Endothelial cell of umbilical vein (primary cell): ENCODE data around the gene TPGS2. TPM values are rescaled to one million over a fixed set of nuclear protein-coding genes. Genes with fewer than 3 reads are reported as not detected.

Experiments used
- BruUV-seq: library from RNA; stranded (reverse); fragments of 400-500 nt; replicated peaks from 2 replicates; lab custom pipeline; 2021; lab: Mats Ljungman, UMichigan
- CTCF ChIA-PET: fragments of 300-600, 350-600 bp; sonication (Branson Sonifier 250); formaldehyde crosslinking; loops from one replicate; lab custom pipeline; 2021; ENCODE audit warnings: antibody characterized with exemption, inconsistent platforms; lab: Charles Lee
- POLR2A ChIA-PET: fragments of 300-600, 350-600 bp; sonication (Branson Sonifier 250); formaldehyde crosslinking; loops from one replicate; lab custom pipeline; 2021; ENCODE audit warnings: antibody characterized with exemption, inconsistent platforms; lab: Charles Lee
- DNase-seq: peaks from one replicate; pipeline ENCODE4 v3.0.0-alpha.2; 2011; ENCODE audit warnings: low read depth, low spot score
- FAIRE-seq: peaks from 2 replicates; lab custom pipeline; 2011; peaks lifted over from hg19 to GRCh38; lab: Jason Lieb, UNC
- H2AFZ ChIP-seq: 2 replicates; pipeline ENCODE4 v1.6.0; 2012; ENCODE audit warnings: low read depth, low read length, control low read depth, inconsistent platforms
- H3K27ac ChIP-seq: 2 replicates; pipeline ENCODE4 v1.5.1; 2011; ENCODE audit warnings: low read depth, mild to moderate bottlenecking, control low read depth, low read length, moderate library complexity; ENCODE audit not compliant: insufficient read depth
- H3K27me3 ChIP-seq, 2 experiments: 2 replicates each; pipeline versions ENCODE4 v1.6.0 to v1.6.1; 2011; ENCODE audit warnings: low read length in 2 of 2, mixed read lengths in 1 of 2; ENCODE audit not compliant: control insufficient read depth in 2 of 2, insufficient read depth in 2 of 2
- H3K36me3 ChIP-seq, 2 experiments: 2 replicates in 1 of 2; 3 replicates in 1 of 2; pipeline ENCODE4 v1.5.1; 2011; ENCODE audit warnings: low read length in 2 of 2, mild to moderate bottlenecking in 1 of 2, moderate library complexity in 1 of 2; ENCODE audit not compliant: control insufficient read depth in 2 of 2, insufficient read depth in 2 of 2; ENCODE audit errors: extremely low read depth in 1 of 2
- H3K4me1 ChIP-seq: 3 replicates; pipeline ENCODE4 v1.5.1; 2011; ENCODE audit warnings: mild to moderate bottlenecking, low read length; ENCODE audit not compliant: control insufficient read depth, insufficient read depth; ENCODE audit errors: extremely low read depth
- H3K4me2 ChIP-seq: 2 replicates; pipeline ENCODE4 v1.6.1; 2011; ENCODE audit warnings: low read length, control low read depth, mixed read lengths; ENCODE audit not compliant: insufficient read depth
- H3K4me3 ChIP-seq, 3 experiments: fragments of 200-600 bp in 1 of 3; sonication (generic), shearing (Covaris generic) in 1 of 3; replicated peaks in 1 of 3; 2 replicates each; pipeline ENCODE4 v1.5.1; 2011 to 2016; ENCODE audit warnings: control low read depth in 3 of 3, low read length in 3 of 3, mild to moderate bottlenecking in 2 of 3, inconsistent platforms in 1 of 3, low read depth in 1 of 3, moderate library complexity in 1 of 3; ENCODE audit not compliant: insufficient read depth in 1 of 3
- H3K79me2 ChIP-seq: 2 replicates; pipeline ENCODE4 v1.6.0; 2012; ENCODE audit warnings: low read length, inconsistent platforms; ENCODE audit not compliant: control insufficient read depth, insufficient read depth
- H3K9ac ChIP-seq: replicated peaks from 2 replicates; pipeline ENCODE3; 2011; ENCODE audit warnings: low read length, control low read depth; ENCODE audit not compliant: insufficient read depth; ENCODE audit errors: extremely low read depth
- H3K9me1 ChIP-seq: replicated peaks from 3 replicates; pipeline ENCODE4 v1.6.0; 2011; ENCODE audit warnings: mild to moderate bottlenecking, low read length; ENCODE audit not compliant: control insufficient read depth, insufficient read depth; ENCODE audit errors: extremely low read depth
- H3K9me3 ChIP-seq: replicated peaks from 2 replicates; pipeline ENCODE4 v1.5.1; 2012; ENCODE audit warnings: low read length, inconsistent platforms; ENCODE audit not compliant: control insufficient read depth, insufficient read depth
- H4K20me1 ChIP-seq: replicated peaks from 2 replicates; pipeline ENCODE3; 2011; ENCODE audit warnings: mild to moderate bottlenecking, low read length; ENCODE audit not compliant: control insufficient read depth, insufficient read depth; ENCODE audit errors: extremely low read depth
- EZH2 ChIP-seq: IDR thresholded peaks from 2 replicates; pipeline ENCODE4 v1.6.1; 2012; ENCODE audit warnings: borderline replicate concordance, low read depth, mild to moderate bottlenecking, moderate library complexity, low read length, inconsistent platforms; ENCODE audit not compliant: severe bottlenecking
- FOS ChIP-seq: IDR thresholded peaks from 2 replicates; pipeline ENCODE4 v1.6.1; 2011; ENCODE audit warnings: mild to moderate bottlenecking, low read length, moderate library complexity, borderline replicate concordance; ENCODE audit not compliant: insufficient read depth
- GATA2 ChIP-seq: IDR thresholded peaks from 2 replicates; pipeline ENCODE4 v1.7.0; 2011; ENCODE audit warnings: low read depth, mild to moderate bottlenecking, moderate library complexity, mixed read lengths, low read length; ENCODE audit not compliant: insufficient read length, insufficient read depth
- JUN ChIP-seq: IDR thresholded peaks from 2 replicates; pipeline ENCODE4 v1.6.1; 2011; ENCODE audit warnings: borderline replicate concordance, low read depth; ENCODE audit not compliant: insufficient read length, insufficient read depth
- MAX ChIP-seq: IDR thresholded peaks from 2 replicates; pipeline ENCODE4 v1.6.1; 2011; ENCODE audit not compliant: insufficient read depth, insufficient read length
- MYC ChIP-seq: IDR thresholded peaks from one replicate; pipeline ENCODE4 v1.6.1; 2011; ENCODE audit warnings: mild to moderate bottlenecking, low read depth, low read length
- POLR2A ChIP-seq: IDR thresholded peaks from 2 replicates; pipeline ENCODE4 v1.6.1; 2012; ENCODE audit warnings: low read depth, mild to moderate bottlenecking, control low read depth, low read length
- POLR2AphosphoS5 ChIP-seq: IDR thresholded peaks from 2 replicates; pipeline ENCODE4 v1.6.1; 2012; ENCODE audit warnings: low read depth, mild to moderate bottlenecking, control low read depth, low read length, moderate library complexity; ENCODE audit not compliant: insufficient read depth
- dilution Hi-C: fragments of 300-500 bp; cut with MboI; formaldehyde crosslinking; loops from one replicate; pipeline ENCODE4 v1.15.0; 2019; ENCODE audit warnings: low sequenced_read_pairs; ENCODE audit not compliant: extremely low pct_ligation_motif_present
- intact Hi-C: fragments of 100-400 bp; cut with micrococcal nuclease; formaldehyde crosslinking; loops from one replicate; pipeline ENCODE4 v1.10.0; 2022
- polyA plus RNA-seq, 4 experiments: library from polyadenylated mRNA; depleted of rRNA in 3 of 4; stranded (reverse) in 3 of 4; unstranded in 1 of 4; fragments of >200 nt; gene quantifications; 2 replicates each; pipeline versions ENCODE4 v1.2.1 to v1.2.3, GENCODE V29; 2011 to 2012; ENCODE audit warnings: missing spikeins in 1 of 4
- total RNA-seq: library from RNA; stranded (reverse); gene quantifications from 2 replicates; pipeline ENCODE4 v1.2.3, GENCODE V29; 2021
- TF ChIP-seq, protein P1 (sequence below), 2 donors: IDR thresholded peaks; 1 replicate in 1 of 2; 2 replicates in 1 of 2; pipeline ENCODE4 v1.5.1; 2011; ENCODE audit warnings: low read length in 2 of 2, mild to moderate bottlenecking in 2 of 2, moderate library complexity in 2 of 2, control low read depth in 1 of 2, inconsistent platforms in 1 of 2, low read depth in 1 of 2; ENCODE audit not compliant: insufficient read depth in 1 of 2; ENCODE audit errors: extremely low read depth in 1 of 2

The TPGS2 gene
- total and polyA plus RNA-seq, 2 donors (not counting 3 experiments of a cell fraction or from before 2014, with no cell fraction given), result 150 to 232 TPM

- TF ChIP-seq POLR2AphosphoS5 (no peak), MAX (no peak), JUN (no peak), POLR2A (no peak), MYC (no peak), FOS (no peak), GATA2 (no peak), EZH2 (no peak)
- TF ChIP-seq, protein P1, sequence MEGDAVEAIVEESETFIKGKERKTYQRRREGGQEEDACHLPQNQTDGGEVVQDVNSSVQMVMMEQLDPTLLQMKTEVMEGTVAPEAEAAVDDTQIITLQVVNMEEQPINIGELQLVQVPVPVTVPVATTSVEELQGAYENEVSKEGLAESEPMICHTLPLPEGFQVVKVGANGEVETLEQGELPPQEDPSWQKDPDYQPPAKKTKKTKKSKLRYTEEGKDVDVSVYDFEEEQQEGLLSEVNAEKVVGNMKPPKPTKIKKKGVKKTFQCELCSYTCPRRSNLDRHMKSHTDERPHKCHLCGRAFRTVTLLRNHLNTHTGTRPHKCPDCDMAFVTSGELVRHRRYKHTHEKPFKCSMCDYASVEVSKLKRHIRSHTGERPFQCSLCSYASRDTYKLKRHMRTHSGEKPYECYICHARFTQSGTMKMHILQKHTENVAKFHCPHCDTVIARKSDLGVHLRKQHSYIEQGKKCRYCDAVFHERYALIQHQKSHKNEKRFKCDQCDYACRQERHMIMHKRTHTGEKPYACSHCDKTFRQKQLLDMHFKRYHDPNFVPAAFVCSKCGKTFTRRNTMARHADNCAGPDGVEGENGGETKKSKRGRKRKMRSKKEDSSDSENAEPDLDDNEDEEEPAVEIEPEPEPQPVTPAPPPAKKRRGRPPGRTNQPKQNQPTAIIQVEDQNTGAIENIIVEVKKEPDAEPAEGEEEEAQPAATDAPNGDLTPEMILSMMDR (IDR thresholded peaks at IDR 0.05; ENCODE audit: extremely low read depth in 1 of 2, insufficient read depth in 1 of 2, low read depth in 1 of 2, low read length in 2 of 2), result no peak
- Histone ChIP-seq H3K9me1 (no peaks in the 10 kb centered on the region), H3K4me3 (no peak overlapping the region), H3K36me3 (no peaks in the 10 kb centered on the region), H3K27ac (no peak overlapping the region), H3K27me3 (no peaks in the 10 kb centered on the region), H3K9me3 (no peaks in the 10 kb centered on the region), H2AFZ (no peak overlapping the region), H3K79me2 (no peaks in the 10 kb centered on the region), H4K20me1 (no peaks in the 10 kb centered on the region), H3K9ac (no peak overlapping the region), H3K4me2 (no peak overlapping the region), H3K4me1 (peaks cover 10% of the 10 kb centered on the region)
- ChIA-PET CTCF (interaction anchor here (1.5 to 2.2 kb wide), 3 partner anchors 14 to 22 kb away, joined by 3 to 9 read pairs (median 4); partner anchors contain the start of genes KIAA1328 and TPGS2), POLR2A (no interaction called here)
- DNase-seq (peak; percentile 17), FAIRE-seq (no peak)
- dilution Hi-C loops, result no loop called here
- no TSS peak for BruUV-seq
- intact Hi-C loops, result no loop called here
These were observed 22.4 kb upstream of the TPGS2 start for GRCh38 chr18:36851202-36851590.
